GM18951 (cell line): ENCODE measurements around the gene CLK1.
"Not testable (repeated sequence)": the region's sequence is repeated elsewhere in the genome, so short reads cannot be mapped to it uniquely, and the experiment has no call there.

Experiments used
- POLR2A ChIP-seq: IDR thresholded peaks from 4 replicates; pipeline ENCODE4 v1.6.1; 2011; ENCODE audit warnings: mild to moderate bottlenecking; ENCODE audit not compliant: insufficient read length, insufficient read depth; ENCODE audit errors: extremely low read depth
- in situ Hi-C: fragments of 300-500 bp; cut with MboI; formaldehyde crosslinking; loops from one replicate; pipeline ENCODE4 v1.12.0; 2022; ENCODE audit warnings: low sequenced_read_pairs, mixed read lengths, inconsistent platforms; ENCODE audit not compliant: unreplicated experiment

Gene CLK1

GRCh38 chr2:200864176-200865034 lies at the start of gene CLK1:
CLK1 (minus strand) TSS chr2:200864658; CDS start chr2:200861862, 2,796 bp downstream.
- in situ Hi-C loops: no loop called here
- peak; percentile 98 for TF ChIP-seq POLR2A

GRCh38 chr2:200913654-200914053 lies 49.2 kb upstream of the CLK1 start:
- in situ Hi-C loops: loop anchor here (25.0 kb wide), 1 partner anchor 449 kb away; the partner anchor contains the start of gene FLACC1

GRCh38 chr2:200909958-200910357 lies 45.5 kb upstream of the CLK1 start:
- in situ Hi-C loops: loop anchor here (10.0 to 25.0 kb wide), 2 partner anchors 165 to 452 kb away; partner anchors contain the start of genes FLACC1, HYCC2 and NDUFB3
- TF ChIP-seq POLR2A: no peak

More at GRCh38 chr2:200913654-200914053, 49.2 kb upstream of the CLK1 start:
- TF ChIP-seq POLR2A: no peak

- in situ Hi-C loops: loop anchor here (10.0 to 25.0 kb wide), 2 partner anchors 169 to 457 kb away; partner anchors contain the start of genes FLACC1, HYCC2 and NDUFB3
- TF ChIP-seq POLR2A: no peak
These were observed 41.3 kb upstream of the CLK1 start for GRCh38 chr2:200905618-200906296.

GRCh38 chr2:200901459-200902072 lies 37.1 kb upstream of the CLK1 start:
- in situ Hi-C loops: loop anchor here (10.0 to 25.0 kb wide), 2 partner anchors 173 to 461 kb away; partner anchors contain the start of genes FLACC1, HYCC2 and NDUFB3
- no peak for TF ChIP-seq POLR2A

GRCh38 chr2:200899482-200899881 lies 35.0 kb upstream of the CLK1 start:
- TF ChIP-seq POLR2A: no peak
- in situ Hi-C loops: loop anchor here (5.0 kb wide), 1 partner anchor 268 kb away; no protein-coding TSS in a partner anchor

GRCh38 chr2:200888704-200889625 lies 24.5 kb upstream of the CLK1 start, which contains the start of the genes NIF3L1 and PPIL3:
NIF3L1 (plus strand) TSS chr2:200889371; CDS start chr2:200891944, 2,573 bp downstream.
PPIL3 (minus strand) TSS chr2:200889077; CDS start chr2:200887615, 1,462 bp downstream.
- in situ Hi-C loops: no loop called here

GRCh38 chr2:200881715-200882249 lies 17.3 kb upstream of the CLK1 start:
- in situ Hi-C loops: not testable (repeated sequence)

More at GRCh38 chr2:200888704-200889625, 24.5 kb upstream of the CLK1 start, which contains the start of the genes NIF3L1 and PPIL3:
- TF ChIP-seq POLR2A: peak; percentile 72

GRCh38 chr2:200878289-200878880 lies 13.9 kb upstream of the CLK1 start:
- no peak for TF ChIP-seq POLR2A
- in situ Hi-C loops: no loop called here

- in situ Hi-C loops: no loop called here
- no peak for TF ChIP-seq POLR2A
These were observed 13.0 kb upstream of the CLK1 start for GRCh38 chr2:200877443-200877842.

- TF ChIP-seq POLR2A: no peak
- in situ Hi-C loops: no loop called here
These were observed 9.1 kb upstream of the CLK1 start for GRCh38 chr2:200873560-200873959.
